NCI-H2171 (cell line): Measurements from ENCODE around the gene PCED1B.
"Not testable (repeated sequence)": the region's sequence is repeated elsewhere in the genome, so short reads cannot be mapped to it uniquely, and the experiment has no call there.

Source experiments
- DNase-seq: peaks from one replicate; lab custom pipeline; 2025; lab: John Stamatoyannopoulos, UW

Gene PCED1B, protein sequence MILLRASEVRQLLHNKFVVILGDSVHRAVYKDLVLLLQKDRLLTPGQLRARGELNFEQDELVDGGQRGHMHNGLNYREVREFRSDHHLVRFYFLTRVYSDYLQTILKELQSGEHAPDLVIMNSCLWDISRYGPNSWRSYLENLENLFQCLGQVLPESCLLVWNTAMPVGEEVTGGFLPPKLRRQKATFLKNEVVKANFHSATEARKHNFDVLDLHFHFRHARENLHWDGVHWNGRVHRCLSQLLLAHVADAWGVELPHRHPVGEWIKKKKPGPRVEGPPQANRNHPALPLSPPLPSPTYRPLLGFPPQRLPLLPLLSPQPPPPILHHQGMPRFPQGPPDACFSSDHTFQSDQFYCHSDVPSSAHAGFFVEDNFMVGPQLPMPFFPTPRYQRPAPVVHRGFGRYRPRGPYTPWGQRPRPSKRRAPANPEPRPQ

GRCh38 chr12:47079468-47079980, at the start of gene PCED1B, which contains the start of gene AMIGO2:
PCED1B (plus strand) TSS chr12:47079621; CDS start chr12:47235064, 155,443 bp downstream.
AMIGO2 (minus strand) TSS chr12:47079959; CDS start chr12:47079002, 957 bp downstream.
- DNase-seq = no peak

GRCh38 chr12:47029903-47030302, 49.5 kb upstream of the PCED1B start:
- no peak for DNase-seq

GRCh38 chr12:47032644-47033043, 46.8 kb upstream of the PCED1B start:
- no peak for DNase-seq

DNA sequence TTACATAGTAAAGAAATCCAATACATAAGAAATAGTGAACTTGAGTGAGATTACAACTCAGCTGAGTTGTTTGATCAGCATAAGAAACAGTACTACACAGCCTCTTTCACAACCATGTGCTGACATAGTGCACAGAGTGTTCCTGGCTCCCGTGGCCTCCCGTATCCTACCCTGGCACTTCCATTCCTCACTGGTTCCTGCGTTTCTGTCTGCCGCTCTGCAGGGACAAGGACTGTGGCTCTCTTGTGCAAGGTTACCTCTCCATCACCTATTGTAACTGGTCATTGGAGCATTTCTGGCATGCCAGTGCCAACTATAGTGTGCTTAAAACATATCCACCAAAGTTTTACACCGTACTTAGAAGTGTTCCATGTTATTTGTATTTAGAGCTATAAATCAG, 46.3 kb upstream of the PCED1B start:
- no peak for DNase-seq

DNA sequence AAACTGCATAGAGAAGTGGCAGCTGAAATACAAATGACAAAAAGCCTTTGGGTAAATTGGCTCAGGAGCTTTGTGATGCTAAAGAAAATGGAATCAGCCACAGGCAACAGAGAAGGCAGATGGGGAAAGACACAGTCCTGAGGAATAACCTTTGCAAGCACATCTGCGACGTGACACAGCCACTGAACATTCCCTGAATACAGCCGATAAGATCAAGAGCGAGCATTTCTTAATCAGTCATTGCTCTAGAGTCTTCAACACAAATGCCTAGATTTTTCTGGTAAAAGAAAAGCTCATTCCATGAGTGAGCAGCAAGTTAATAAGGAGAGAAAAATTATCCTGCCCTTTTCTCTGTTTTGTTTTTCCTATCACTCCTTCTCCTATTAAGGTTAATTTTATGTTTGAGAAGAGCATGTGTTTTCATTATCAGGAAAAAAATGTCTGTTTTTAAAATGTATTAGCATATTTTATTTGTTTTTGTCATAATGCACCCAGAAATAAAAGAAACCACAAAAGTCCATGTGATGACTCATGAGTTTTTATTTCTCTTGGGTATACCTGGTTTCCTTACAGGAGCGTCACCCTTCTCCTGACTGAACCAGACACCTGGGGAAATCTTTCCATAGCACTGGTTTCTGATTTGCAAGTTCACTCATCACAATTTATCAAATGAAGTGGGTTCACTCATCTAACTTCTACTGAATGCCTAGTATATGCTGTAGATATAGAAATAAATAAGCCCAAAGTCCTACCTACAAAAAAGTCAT, 45.4 kb upstream of the PCED1B start:
- no peak for DNase-seq

GRCh38 chr12:47034661-47035060, 44.8 kb upstream of the PCED1B start:
- DNase-seq = no peak

- DNase-seq = no peak
These were observed 43.9 kb upstream of the PCED1B start for GRCh38 chr12:47035484-47035883.

- DNase-seq = no peak
These were observed 41.1 kb upstream of the PCED1B start for GRCh38 chr12:47038270-47038748.

GRCh38 chr12:47039079-47039478, 40.3 kb upstream of the PCED1B start:
- DNase-seq = no peak

DNA sequence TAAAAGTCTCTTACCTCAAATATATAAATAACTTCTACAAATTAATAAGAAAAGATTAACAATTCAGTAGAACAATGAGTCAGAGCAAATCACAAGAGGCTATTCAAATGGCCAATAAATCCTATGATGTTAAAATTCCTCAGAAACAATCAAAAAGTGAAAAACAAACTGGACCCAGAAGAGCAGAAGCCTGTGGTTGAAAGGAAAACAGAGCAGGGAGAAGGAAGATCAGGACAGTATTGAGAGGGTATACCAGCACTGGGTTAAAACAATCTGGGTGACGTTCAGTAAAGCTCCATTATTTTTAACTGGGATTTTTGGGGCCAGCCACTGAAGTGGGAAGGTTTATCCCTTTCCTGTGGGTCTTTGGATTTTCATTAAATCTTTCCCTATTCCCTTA, 39.7 kb upstream of the PCED1B start:
- DNase-seq = no peak

- DNase-seq = no peak
These were observed 38.1 kb upstream of the PCED1B start for GRCh38 chr12:47041327-47041726.

DNA sequence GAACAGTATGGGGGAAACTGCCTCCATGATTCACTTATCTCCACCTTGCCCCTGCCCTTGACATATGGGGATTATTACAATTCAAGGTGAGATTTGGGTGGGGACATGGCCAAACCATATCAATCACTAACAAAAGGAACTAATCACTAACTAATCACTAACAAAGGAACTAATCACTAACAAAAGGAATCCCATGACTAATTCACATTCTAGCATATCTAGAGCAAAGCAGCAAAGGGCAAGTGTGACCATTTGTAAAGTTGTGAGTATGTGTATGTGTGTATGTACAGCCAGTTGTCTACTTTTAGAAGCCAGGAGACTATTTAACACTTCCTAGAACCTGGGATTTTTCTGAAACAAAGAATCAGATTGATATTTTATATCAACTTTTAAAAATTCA, 30.9 kb upstream of the PCED1B start:
- no peak for DNase-seq

DNA sequence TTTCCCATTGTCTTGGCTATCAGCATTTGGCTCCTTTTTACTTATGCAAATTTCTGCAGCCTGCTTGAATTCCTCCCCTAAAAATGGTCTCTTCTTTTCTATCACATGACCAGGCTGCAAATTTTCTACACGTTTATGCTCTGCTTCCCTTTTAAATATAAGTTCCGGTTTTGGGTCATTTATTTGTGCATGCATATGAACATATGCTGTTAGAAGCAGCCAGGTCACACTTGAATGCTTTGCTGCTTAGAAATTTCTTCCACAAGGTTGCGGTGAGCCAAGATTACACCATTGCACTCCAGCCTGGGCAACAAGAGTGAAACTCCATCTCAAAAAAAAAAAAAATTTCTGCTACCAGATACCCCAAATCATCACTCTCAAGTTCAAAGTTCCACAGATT, 28.1 kb upstream of the PCED1B start:
- DNase-seq = not testable (repeated sequence)

DNA sequence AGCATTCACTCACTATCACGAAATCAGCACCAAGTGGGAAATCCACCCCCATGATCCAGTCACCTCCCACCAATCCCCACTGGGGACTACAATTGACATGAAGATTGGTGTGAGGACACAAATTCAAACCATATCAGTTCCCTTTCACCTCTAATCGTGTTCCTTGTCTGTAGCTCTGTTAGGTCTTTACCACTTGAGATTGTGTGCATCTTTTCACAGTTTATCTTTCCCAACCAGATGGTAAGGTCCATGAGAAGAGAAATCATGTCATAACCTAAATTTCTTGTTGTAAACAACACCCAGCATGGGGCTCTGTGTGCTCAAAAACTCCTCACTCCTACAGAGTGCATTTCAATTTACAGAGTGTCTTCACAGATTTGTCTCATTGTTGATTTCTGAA, 27.1 kb upstream of the PCED1B start:
- no peak for DNase-seq

DNA sequence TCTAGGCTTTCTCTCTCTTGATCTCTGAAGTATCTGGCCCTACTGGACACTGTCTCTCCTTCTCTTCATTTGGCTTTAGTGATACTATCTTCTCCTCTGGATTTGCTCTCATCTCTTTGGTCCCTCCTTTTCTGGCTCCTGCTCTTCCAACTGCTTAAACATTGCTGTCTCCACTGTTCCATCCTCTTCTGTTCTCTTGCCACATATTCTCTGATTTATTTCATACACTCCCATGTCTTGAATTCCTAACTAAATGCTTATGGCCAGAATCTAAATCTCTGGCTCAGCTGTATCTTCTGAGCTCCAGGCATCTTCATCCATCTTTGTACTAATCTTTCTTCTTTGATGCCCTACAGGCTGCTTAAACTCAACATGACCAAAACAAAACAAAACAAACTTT, 25.5 kb upstream of the PCED1B start:
- DNase-seq = no peak

DNA sequence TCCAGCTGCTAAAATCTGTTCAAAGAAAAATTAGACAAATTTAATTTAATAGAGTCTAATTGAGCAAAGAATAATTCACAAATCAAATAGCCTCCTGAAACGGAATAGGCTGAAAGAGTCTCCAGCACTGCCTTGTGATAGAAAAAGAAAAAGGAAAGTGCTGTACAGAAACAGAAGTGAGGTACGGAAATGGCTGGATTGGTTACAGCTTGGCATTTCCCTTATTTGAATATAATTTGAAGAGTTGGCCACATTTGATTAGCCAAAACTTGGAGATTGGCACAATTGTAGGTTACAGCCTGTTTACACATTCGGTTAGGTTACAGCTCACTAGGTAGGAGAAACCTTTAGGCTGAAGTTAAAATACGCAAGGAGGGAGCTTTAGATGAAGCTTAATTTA, 24.8 kb upstream of the PCED1B start:
- no peak for DNase-seq

DNA sequence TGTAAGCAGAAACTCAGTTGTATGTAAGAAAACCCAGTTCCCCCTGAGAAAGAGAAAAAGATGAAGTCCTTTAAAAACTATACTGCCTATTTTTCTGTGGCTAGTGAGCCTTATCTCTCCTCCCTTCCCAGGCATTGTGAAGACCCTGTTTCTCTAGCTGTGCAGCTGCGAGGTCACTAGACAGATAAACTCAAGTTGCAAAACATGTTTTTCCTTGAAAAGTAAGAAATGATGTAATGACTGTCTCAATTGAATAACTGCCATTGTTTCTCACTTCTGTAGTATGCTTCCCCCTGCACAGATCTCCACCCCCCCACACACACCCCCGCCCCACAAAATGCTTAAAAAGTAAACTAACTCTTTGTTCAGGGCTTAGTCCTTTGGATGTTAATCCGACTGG, 23.6 kb upstream of the PCED1B start:
- DNase-seq = not testable (repeated sequence)

GRCh38 chr12:47056944-47057343, 22.5 kb upstream of the PCED1B start:
- not testable (repeated sequence) for DNase-seq

DNA sequence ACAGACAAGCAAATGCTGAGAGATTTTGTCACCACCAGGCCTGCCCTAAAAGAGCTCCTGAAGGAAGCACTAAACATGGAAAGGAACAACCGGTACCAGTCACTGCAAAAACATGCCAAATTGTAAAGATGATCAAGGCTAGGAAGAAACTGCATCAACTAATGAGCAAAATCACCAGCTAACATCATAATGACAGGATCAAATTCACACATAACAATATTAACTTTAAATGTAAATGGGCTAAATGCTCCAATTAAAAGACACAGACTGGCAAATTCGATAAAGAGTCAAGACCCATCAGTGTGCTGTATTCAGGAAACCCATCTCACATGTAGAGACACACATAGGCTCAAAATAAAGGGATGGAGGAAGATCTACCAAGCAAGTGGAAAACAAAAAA, 20.8 kb upstream of the PCED1B start:
- DNase-seq = not testable (repeated sequence)

- DNase-seq = no peak
These were observed 13.9 kb upstream of the PCED1B start for GRCh38 chr12:47065546-47065945.

DNA sequence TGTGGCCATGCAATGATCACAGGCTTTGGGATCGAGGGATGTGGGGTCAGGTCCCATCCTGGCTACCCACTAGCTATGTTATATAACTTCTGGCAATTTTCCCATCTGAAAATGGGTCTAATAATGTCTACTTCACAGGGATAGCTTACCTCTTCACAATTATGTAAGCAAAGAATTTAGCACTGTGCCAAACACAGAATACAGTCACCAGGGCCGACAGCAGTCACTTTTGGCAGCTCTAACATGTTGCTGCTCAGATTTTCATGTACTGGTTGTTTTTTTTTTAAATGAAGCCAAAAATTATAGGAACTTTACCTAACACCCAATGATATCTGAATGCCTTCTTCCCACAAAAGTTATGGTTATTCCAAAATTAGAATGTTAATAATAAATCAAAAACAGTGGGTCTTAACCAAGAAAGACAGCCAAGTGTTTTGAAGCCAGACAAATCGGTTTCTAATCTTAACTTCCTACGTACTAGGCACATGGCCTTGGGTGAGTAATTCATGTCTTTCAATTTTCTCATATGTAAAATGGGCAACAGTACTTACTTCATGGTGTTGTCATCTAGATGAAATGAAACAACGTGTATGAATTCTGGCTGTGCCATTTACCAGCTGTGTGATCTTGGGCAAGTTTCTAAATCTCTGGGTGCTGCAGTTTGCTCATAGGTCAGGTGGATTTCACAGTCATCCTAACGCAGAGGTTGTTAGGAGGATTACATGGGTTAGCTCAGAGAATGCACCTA, 13.0 kb upstream of the PCED1B start:
- DNase-seq = no peak

GRCh38 chr12:47067176-47067575, 12.2 kb upstream of the PCED1B start:
- DNase-seq = no peak
